SK-N-MC (cell line): Measurements from ENCODE around the gene CLIC6.

ENCODE experiments used
- EZH2 ChIP-seq: fragments of 200-600 bp; sonication (generic); IDR thresholded peaks from one replicate; pipeline ENCODE4 v1.6.1; 2017; ENCODE audit warnings: antibody characterized with exemption
- POLR2AphosphoS5 ChIP-seq: IDR thresholded peaks from 2 replicates; pipeline ENCODE4 v1.6.1; 2012; ENCODE audit warnings: mild to moderate bottlenecking, low read depth, low read length, borderline replicate concordance

DNA sequence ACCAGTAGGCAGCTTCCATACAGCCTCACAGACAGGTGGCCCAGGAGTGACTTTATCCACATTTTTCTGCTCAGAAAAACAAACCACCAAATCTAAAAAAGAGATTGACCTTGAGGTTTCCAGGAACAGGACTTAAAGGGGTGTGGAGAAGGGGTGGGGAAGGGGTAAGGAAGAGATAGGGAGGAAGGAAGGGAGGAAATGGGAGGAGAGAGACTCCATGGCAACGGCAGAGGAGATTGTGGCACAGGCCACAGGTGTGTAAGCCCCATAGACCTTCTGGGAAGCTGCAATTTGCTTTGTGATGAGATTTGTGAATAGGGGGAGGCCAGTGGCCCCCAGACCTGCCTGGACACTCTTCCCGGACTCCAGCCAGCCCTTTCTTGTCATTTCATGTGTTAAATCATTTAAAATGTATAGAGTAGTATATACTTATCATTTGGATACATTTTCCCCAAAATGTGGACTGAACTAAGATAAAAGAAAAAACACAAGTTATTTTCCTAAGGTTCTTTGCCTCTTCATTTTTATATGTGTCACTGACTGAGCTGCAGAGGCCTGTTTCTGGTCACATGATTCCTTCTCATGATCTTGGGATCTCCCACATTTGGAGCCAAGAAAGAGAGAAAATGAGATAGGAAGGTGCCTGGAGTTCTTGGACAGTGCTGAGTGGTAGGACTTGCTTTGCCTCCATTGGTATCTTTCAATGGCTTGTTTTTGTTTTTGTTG is 55.5 kb downstream of the CLIC6 start:
- TF ChIP-seq EZH2 (no peak), POLR2AphosphoS5 (no peak)
